ENCODE results near the gene LRPAP1. TPM values are rescaled to one million over a fixed set of nuclear protein-coding genes. Genes with fewer than 3 reads are reported as not detected.

Gene LRPAP1
- total RNA-seq, 2 donors from 2014 or later: 82.5 to 93.9 TPM

GRCh38 chr4:3530663-3531254, 1.5 kb downstream of the LRPAP1 start:
- ATAC-seq (no peak), DNase-seq (peak in 1 of 4 donors; percentile 21)
- Histone ChIP-seq H3K4me1 (peaks cover 27% of the 10 kb centered on the region), H3K9me3 (no peaks in the 10 kb centered on the region), H3K27me3 (no peaks in the 10 kb centered on the region), H3K4me3 (peak overlapping the region; percentile 87 to 99), H3K36me3 (replicated peaks in 1 of 2; ENCODE audit: insufficient read depth in 1 of 2, low read depth in 2 of 2) (no peaks in the 10 kb centered on the region), H3K27ac (no peak overlapping the region)
- TF ChIP-seq CTCF (IDR thresholded peaks at IDR 0.05) (no peak), POLR2A (IDR thresholded peaks at IDR 0.05) (no peak)
- WGBS, 2 donors: 50 to 51% methylated on average over 11 to 18 of the region's 18 CpGs
- intact Hi-C loops (cut with DNase I): no loop called here

GRCh38 chr4:3530051-3530450, 2.2 kb downstream of the LRPAP1 start:
- H3K9me3 ChIP-seq: no peaks in the 10 kb centered on the region
- intact Hi-C loops (cut with DNase I): no loop called here
- 82 to 86% methylated on average over 12 to 16 of the region's 16 CpGs for WGBS, 2 donors

GRCh38 chr4:3529363-3529762, 2.9 kb downstream of the LRPAP1 start:
- intact Hi-C loops (cut with DNase I): no loop called here
- TF ChIP-seq CTCF (IDR thresholded peaks at IDR 0.05) (no peak), POLR2A (IDR thresholded peaks at IDR 0.05) (no peak)
- peaks cover 0 to 2% of the 10 kb centered on the region in 2 donors for H3K36me3 ChIP-seq (replicated peaks in 1 of 2; ENCODE audit: insufficient read depth in 1 of 2, low read depth in 2 of 2)

More at GRCh38 chr4:3530051-3530450, 2.2 kb downstream of the LRPAP1 start:
- DNase-seq (no peak), ATAC-seq (no peak)
- H3K4me3 ChIP-seq: no peak overlapping the region
- peaks cover 27% of the 10 kb centered on the region for H3K4me1 ChIP-seq
- no peaks in the 10 kb centered on the region for H3K36me3 ChIP-seq (replicated peaks in 1 of 2; ENCODE audit: insufficient read depth in 1 of 2, low read depth in 2 of 2)
- no peak overlapping the region for H3K27ac ChIP-seq
- H3K27me3 ChIP-seq: no peaks in the 10 kb centered on the region
- TF ChIP-seq POLR2A (IDR thresholded peaks at IDR 0.05): no peak
- no peak for TF ChIP-seq CTCF (IDR thresholded peaks at IDR 0.05)

GRCh38 chr4:3527914-3528876, 4.0 kb downstream of the LRPAP1 start:
- Histone ChIP-seq H3K4me3 (no peak overlapping the region), H3K36me3 (replicated peaks in 1 of 2; ENCODE audit: insufficient read depth in 1 of 2, low read depth in 2 of 2) (peaks cover 0 to 9% of the 10 kb centered on the region in 2 donors), H3K27me3 (no peaks in the 10 kb centered on the region), H3K4me1 (peaks cover 27% of the 10 kb centered on the region), H3K9me3 (no peaks in the 10 kb centered on the region), H3K27ac (no peak overlapping the region)
- 80 to 87% methylated on average over 15 to 27 of the region's 27 CpGs for WGBS, 2 donors
- ATAC-seq (no peak), DNase-seq (no peak)
- TF ChIP-seq CTCF (IDR thresholded peaks at IDR 0.05) (no peak), POLR2A (IDR thresholded peaks at IDR 0.05) (no peak)
- intact Hi-C loops (cut with DNase I): no loop called here

More at GRCh38 chr4:3529363-3529762, 2.9 kb downstream of the LRPAP1 start:
- Histone ChIP-seq H3K27me3 (no peaks in the 10 kb centered on the region), H3K4me3 (no peak overlapping the region), H3K27ac (no peak overlapping the region), H3K9me3 (no peaks in the 10 kb centered on the region), H3K4me1 (peaks cover 27% of the 10 kb centered on the region)
- 77 to 78% methylated on average over 12 of the region's 12 CpGs for WGBS, 2 donors
- ATAC-seq (no peak), DNase-seq (peak in 1 of 4 donors; percentile 64)

All from body of pancreas (tissue), 4 donors.